GM19372 (cell line): ENCODE data around the gene NEAT1.
"Not testable (repeated sequence)": the region's sequence is repeated elsewhere in the genome, so short reads cannot be mapped to it uniquely, and the experiment has no call there.

Source experiments
- ATAC-seq: cut with Tn5 transposase; IDR thresholded peaks from one replicate; pipeline ENCODE4 v1.9.1; 2021; ENCODE audit warnings: mild to moderate bottlenecking, low read depth, moderate library complexity; ENCODE audit not compliant: unreplicated experiment

The NEAT1 gene

GRCh38 chr11:65404210-65404609, 18.4 kb upstream of the NEAT1 start:
- ATAC-seq: no peak

DNA sequence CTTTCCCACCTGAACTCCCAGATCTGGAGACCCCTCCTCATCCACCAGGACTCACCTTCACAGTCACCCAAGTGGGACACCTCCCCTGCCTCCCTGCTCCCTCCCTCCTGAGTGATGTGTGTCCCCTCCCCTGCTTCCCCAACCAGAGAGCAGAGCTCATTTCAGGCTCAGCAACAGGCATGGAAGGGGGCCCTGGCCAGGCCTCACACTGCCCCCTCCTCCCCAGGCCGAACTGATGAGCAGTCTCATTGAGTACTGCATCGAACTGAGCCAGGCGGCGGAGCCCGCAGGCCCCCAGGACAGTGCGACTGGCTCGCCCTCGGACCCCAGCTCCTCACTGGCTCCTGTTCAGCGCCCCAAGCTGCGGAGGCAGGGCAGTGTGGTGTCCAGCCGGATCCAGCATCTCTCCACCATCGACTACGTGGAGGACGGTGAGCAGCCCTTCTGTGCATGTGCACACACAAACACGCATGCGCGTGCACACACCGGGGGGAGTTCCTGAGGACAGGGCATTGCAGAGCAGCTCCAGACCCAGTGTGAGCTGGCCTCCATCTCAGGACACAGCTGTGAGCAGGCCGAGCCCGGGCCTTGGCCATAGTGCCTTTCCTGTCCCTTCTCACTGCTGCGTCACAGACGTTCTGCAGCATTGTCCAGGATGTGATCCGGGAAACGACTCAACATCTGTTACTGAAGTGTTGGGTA, 17.8 kb upstream of the NEAT1 start:
- ATAC-seq: no peak

GRCh38 chr11:65410936-65411680, 11.5 kb upstream of the NEAT1 start:
- ATAC-seq: no peak

DNA sequence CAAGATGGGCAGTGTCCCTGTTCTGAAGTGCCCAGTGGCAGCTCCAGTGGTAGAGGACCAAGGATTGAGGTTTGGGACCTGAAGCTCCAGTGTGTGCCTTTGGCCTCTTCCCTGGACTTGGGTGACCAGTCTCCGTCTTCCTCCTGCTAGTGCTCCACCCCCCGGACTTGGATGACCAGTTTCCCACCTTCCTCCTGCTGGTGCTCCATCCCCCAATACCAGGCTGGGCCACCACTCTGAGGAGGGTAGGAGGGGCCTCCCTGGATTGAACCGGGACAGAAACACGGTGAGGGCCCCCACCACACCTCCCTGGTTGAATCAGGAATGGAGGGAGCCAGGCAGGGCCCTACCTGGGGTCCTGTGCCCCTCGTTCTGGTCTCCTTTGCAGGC, 10.9 kb upstream of the NEAT1 start:
- ATAC-seq: no peak

DNA sequence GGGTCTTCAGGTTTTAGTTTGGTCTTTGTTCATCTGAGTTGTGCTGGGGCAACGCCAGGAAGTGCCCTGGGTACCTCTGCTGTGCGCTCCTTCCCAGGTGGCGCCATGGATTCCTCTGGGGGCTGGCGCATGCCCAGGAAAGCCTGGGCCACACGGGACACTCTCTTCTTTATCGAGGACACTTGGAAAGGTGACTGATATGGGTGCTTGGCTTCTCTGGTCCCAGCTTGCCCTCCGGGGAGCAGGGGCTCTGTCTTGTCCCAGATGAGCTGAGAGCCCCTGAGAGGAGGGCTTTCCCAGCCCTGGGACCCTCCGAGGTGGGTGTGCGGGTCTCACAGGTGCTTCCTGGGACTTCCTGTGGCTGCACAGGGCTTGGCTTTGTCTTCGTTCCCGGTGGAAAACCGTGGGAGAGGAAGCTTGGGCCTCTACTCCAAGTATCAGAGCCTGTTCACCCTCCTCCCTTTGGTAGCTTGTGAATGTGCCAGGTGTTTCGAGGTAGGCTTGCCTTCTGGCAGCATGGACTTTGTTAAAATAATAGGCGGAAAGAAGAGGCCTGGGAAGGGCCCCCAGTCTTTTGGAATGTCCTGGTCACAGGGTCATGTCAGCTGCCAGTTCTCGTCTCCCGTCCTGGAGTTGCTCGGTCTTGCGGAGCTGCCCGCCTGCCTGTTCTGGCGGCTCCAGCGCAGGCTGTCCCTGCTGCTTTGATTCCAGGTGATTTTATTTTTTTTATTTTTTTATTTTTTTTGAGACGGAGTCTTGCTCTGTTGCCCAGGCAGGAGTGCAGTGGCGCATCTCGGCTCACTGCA, 10.1 kb upstream of the NEAT1 start:
- no peak for ATAC-seq

GRCh38 chr11:65413077-65413664, 9.4 kb upstream of the NEAT1 start:
- not testable (repeated sequence) for ATAC-seq

DNA sequence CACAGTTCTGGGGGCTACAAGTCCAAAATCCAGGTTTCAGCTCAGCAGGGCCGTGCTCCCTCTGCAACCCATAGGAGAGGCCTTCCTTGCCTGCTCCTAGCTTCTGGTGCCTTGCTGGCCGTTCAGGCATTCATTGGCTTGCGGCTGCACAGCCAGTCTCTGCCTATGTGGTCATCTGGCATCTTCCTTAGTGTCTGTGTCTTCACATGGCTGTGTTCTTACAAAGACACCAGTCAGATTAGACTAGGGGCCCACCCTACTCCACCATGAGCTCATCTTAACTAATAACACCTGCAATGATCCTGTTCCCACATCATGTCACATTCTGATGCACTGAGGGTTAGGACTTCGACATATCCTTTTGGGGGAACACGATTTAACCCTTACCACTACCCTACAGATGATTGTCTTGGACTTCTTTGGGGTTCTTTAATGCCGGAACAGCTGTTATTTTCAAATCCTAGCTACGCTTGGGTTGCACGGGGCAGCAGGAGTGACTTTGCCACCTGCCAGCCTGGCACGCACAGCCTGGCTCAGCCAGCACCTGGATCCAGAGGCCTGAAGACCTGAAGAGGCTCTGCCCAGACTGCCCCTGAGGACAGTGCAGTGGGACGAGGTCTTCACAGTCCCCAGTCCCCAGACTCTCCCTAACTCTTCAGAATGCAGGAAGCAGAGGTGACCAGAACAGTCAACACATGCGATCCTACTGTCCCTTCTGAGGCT, 7.7 kb upstream of the NEAT1 start:
- ATAC-seq: no peak

- no peak for ATAC-seq
Observed at GRCh38 chr11:65415499-65416340, 6.9 kb upstream of the NEAT1 start.

DNA sequence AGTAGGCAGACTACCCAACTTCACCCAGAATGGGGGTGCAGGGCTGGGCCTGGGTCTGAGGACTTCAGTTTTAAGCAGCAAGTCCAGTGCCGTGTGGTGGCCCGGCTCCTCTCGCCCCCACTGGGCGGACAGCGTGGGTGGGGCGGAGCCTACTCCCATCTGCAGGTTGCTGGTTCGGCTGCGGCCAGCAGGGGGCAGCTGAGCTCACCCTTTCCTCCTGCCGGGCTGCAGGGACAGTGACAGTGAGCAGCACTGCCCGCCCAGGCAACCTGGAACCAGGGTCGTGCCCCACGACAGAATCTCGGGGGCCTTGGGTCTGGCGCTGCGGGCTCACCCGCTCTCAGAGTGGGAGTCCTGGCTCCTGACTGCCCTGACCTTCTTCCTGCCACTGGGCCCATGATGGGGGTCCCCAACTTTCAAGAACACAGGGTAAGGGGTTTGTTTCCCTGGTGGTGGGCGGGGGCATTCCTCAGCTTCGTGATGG, 6.2 kb upstream of the NEAT1 start:
- peak; percentile 33 for ATAC-seq

DNA sequence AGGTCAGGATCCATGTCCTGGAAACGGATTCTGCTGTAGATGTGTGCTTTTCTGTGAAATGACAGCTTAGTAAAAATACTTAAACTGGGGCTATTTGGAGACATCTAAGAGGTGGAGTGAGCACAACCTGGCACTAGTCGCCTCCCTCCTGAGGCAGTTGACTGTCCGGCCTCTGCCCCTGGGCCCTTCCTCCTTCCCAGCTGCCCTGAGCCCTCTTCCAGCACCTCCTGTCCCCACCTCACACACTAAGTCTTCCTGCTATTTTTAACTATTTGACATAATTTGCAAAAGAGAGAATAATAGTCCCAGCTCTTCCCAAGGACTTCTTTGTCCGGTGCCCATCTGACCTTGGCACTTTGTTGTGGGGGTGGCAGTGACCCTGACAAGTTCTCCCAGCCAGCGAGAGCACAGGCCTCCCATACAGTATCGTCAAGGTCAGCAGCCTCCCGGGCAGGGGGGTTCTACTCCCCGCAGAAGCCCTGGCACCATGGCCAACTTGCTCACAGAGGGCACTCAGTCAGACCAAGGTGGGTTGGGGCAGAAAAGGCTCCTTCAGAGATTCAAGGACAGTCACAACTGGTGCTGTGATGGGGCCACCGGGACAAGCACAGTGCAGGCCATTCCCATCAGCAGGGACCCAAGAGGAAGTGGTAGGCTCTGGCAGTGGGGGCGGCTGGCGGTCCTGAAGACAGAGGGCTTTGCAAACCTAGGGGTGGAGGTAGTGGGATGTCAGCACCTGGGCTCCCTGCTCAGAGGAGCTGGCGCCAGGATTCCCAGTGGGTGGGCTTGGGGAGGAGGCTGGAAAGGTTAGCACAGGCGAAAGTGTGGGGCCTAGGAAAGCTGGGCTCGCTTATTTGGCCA, 5.5 kb upstream of the NEAT1 start:
- no peak for ATAC-seq

DNA sequence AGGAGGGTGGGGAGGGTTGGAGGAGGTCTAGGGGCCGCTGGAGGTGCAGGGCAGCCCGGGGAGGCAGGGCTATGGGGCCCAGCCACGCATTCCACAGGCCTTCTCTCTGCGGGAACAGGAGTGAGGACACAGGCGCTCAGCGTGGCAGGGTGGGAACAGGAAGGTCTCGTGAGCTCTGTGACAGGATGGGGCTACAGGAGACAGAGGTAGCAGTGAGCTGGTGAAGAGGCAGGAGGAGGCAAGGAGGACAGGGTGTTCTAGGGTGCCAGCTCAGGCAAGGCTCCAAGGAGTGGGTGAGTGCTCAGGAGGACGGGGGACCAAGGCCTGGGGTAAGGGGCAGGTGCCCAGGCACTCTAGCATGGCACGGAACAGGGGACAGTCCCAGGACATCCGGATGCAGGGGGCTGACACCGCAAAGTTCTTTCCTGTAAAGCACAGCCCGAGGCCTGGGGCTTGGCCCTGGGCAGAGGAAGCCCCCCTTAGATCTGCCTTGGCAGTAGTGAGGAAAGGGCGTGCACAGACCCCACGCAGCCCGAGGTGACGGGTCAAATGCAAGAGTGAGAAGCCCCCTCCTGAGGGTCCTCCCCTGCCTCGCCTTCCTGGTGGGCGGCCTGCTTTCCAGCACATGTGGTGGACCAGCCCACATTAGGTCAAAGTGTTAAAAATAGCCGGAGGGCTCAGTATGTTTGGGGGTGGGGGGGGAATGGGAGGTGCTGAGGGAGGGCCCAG, 4.7 kb upstream of the NEAT1 start:
- no peak for ATAC-seq

DNA sequence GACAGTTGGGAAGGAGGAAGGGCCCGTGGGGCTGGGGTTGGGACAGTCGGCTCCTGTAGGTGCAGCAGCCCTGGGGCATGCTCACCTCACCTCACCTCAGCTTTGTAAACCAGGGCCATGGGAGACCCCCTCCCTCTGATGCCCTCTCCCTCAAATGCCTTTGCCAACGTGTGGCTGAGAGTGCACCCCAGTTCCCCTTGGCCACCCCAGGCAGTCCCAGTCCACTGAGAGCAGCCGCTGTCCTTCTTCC, 4.2 kb upstream of the NEAT1 start:
- no peak for ATAC-seq

DNA sequence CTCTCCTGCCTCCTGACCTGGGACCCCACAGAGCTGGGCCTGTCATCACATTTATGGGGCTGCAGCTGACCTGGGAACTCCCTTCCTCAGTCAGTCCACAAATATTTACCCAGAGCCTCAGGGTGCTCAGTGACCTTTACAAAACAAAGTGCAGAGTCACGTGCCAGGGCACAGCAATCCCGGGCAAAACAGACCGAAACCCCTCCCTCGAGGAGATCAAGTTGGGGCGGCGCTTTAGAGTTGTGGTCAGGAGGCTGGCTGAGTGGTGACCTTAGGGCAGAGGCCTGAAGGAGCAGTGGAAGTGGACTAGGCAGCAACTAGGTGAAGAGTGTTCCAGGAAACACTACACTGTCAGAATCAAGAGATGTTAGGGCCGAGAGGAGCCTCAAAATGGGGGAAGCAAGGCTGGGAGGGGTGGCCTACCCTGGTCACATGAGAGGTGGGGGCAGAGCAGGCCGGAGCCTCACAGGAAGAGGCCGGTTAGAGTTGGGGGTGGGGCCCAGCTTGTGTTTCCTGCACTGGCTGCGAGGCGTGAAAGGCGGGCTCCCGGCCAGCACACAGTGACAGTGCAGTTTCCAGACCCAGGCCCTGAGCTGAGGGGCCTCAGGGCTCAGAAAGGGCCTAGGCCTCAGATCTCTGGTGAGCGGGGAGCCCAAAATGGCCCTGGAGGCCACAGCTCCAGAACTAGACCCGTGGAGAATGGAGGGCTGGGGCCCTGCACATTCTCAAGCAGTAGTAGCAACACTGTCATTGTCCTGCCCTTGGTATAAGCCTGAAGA, 3.7 kb upstream of the NEAT1 start:
- peak; percentile 27 for ATAC-seq

- ATAC-seq: no peak
Observed at GRCh38 chr11:65419460-65419771, 3.2 kb upstream of the NEAT1 start.

GRCh38 chr11:65419772-65420481, 2.7 kb upstream of the NEAT1 start:
- ATAC-seq: no peak

GRCh38 chr11:65420506-65420905, 2.1 kb upstream of the NEAT1 start:
- ATAC-seq: no peak
